ENCODE data around the gene SMYD3.

GRCh38 chr1:246270236-246270635 is 236.8 kb downstream of the SMYD3 start:
- TF ChIP-seq ZNF274 (IDR thresholded peaks at IDR 0.05; ENCODE audit: low read depth, low read length) (no peak), YY1 (IDR thresholded peaks at IDR 0.05; ENCODE audit: insufficient read depth, insufficient read length) (no peak), SUZ12 (IDR thresholded peaks at IDR 0.05; ENCODE audit: extremely low read depth, insufficient read depth, insufficient read length) (no peak)
